Measurements from ENCODE around the gene RANBP17. TPM values are rescaled to one million over a fixed set of nuclear protein-coding genes. Genes with fewer than 3 reads are reported as not detected.
"Not testable (repeated sequence)": the region's sequence is repeated elsewhere in the genome, so short reads cannot be mapped to it uniquely, and the experiment has no call there.

The RANBP17 gene
- total RNA-seq, 1 donor from 2014 or later = 32.8 TPM

- H3K4me3 Mint-ChIP-seq (ENCODE audit: low read depth) = no peak overlapping the region
- TF ChIP-seq CTCF (IDR thresholded peaks at IDR 0.05; ENCODE audit: unreplicated experiment) = no peak
- peaks cover 12% of the 10 kb centered on the region for H3K9me3 Mint-ChIP-seq (ENCODE audit: low read depth)
- no peaks in the 10 kb centered on the region for H3K4me1 Mint-ChIP-seq (ENCODE audit: low read depth)
- no peak overlapping the region for H3K27ac Mint-ChIP-seq
- peaks cover 12% of the 10 kb centered on the region for H3K27me3 Mint-ChIP-seq
- DNase-seq (ENCODE audit: low spot score, unreplicated experiment) = no peak
- H3K36me3 Mint-ChIP-seq (ENCODE audit: insufficient read depth) = no peaks in the 10 kb centered on the region
These were observed 40.5 kb upstream of the RANBP17 start for GRCh38 chr5:170821257-170821800.

GRCh38 chr5:170826117-170826516 is 35.7 kb upstream of the RANBP17 start:
- Mint-ChIP-seq H3K27ac (no peak overlapping the region), H3K36me3 (ENCODE audit: insufficient read depth) (no peaks in the 10 kb centered on the region), H3K4me1 (ENCODE audit: low read depth) (no peaks in the 10 kb centered on the region), H3K27me3 (peaks cover 2% of the 10 kb centered on the region), H3K4me3 (ENCODE audit: low read depth) (no peak overlapping the region), H3K9me3 (ENCODE audit: low read depth) (peaks cover 21% of the 10 kb centered on the region)
- DNase-seq (ENCODE audit: low spot score, unreplicated experiment) = no peak
- no peak for TF ChIP-seq CTCF (IDR thresholded peaks at IDR 0.05; ENCODE audit: unreplicated experiment)

DNA sequence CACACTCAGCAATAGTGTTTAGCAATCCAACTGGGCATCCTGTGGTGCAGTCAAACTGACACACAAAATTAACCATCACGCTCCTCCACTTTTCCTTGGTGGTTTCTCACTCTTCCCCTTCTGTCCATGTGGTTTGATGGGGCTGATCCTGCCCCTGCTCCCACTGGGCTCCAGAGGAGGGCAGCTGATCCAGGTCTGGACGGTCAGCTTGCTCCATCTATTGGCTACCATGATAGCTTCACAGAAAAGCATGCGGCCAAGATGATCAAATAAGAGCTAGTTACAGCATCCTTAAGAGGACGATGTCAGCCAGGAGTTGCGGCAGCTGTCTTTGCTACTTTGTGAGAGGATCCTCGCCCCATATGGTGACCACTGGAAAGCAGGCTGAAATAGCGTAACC is 29.6 kb upstream of the RANBP17 start:
- Mint-ChIP-seq H3K27ac (no peak overlapping the region), H3K4me3 (ENCODE audit: low read depth) (no peak overlapping the region), H3K9me3 (ENCODE audit: low read depth) (peaks cover 7% of the 10 kb centered on the region), H3K36me3 (ENCODE audit: insufficient read depth) (no peaks in the 10 kb centered on the region), H3K4me1 (ENCODE audit: low read depth) (peaks cover 24% of the 10 kb centered on the region), H3K27me3 (peaks cover 22% of the 10 kb centered on the region)
- no peak for TF ChIP-seq CTCF (IDR thresholded peaks at IDR 0.05; ENCODE audit: unreplicated experiment)
- DNase-seq (ENCODE audit: low spot score, unreplicated experiment) = no peak

DNA sequence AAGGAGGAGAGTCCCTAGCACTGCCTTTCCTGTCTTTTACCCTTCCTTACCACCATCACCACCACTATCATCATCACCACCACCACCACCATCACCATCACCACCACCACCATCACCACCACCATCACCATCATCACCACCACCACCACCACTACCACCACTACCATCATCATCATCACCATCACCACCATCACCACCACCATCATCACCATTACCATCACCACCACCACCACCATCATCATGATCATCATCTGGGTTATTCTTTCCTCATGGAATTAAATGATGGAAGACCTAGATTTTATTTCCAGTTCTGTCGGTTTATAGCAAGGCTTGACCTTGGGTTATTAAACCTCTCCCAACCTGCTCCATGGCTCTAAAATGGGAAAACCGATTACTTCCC is 27.8 kb upstream of the RANBP17 start:
- not testable (repeated sequence) for H3K36me3 Mint-ChIP-seq (ENCODE audit: insufficient read depth); H3K9me3 Mint-ChIP-seq (ENCODE audit: low read depth); H3K27ac Mint-ChIP-seq; DNase-seq (ENCODE audit: low spot score, unreplicated experiment); H3K4me3 Mint-ChIP-seq (ENCODE audit: low read depth)
- peaks cover 32% of the 10 kb centered on the region for H3K27me3 Mint-ChIP-seq
- H3K4me1 Mint-ChIP-seq (ENCODE audit: low read depth) = peaks cover 25% of the 10 kb centered on the region

GRCh38 chr5:170836226-170836625 is 25.6 kb upstream of the RANBP17 start:
- no peak for DNase-seq (ENCODE audit: low spot score, unreplicated experiment)
- peaks cover 35% of the 10 kb centered on the region for H3K27me3 Mint-ChIP-seq
- peaks cover 4% of the 10 kb centered on the region for H3K9me3 Mint-ChIP-seq (ENCODE audit: low read depth)
- no peak overlapping the region for H3K27ac Mint-ChIP-seq
- H3K36me3 Mint-ChIP-seq (ENCODE audit: insufficient read depth) = no peaks in the 10 kb centered on the region
- no peak for TF ChIP-seq CTCF (IDR thresholded peaks at IDR 0.05; ENCODE audit: unreplicated experiment)
- H3K4me1 Mint-ChIP-seq (ENCODE audit: low read depth) = peaks cover 25% of the 10 kb centered on the region
- H3K4me3 Mint-ChIP-seq (ENCODE audit: low read depth) = no peak overlapping the region

GRCh38 chr5:170843870-170844269 is 17.9 kb upstream of the RANBP17 start:
- Mint-ChIP-seq H3K9me3 (ENCODE audit: low read depth) (peaks cover 3% of the 10 kb centered on the region), H3K4me1 (ENCODE audit: low read depth) (peaks cover 7% of the 10 kb centered on the region), H3K27me3 (peaks cover 3% of the 10 kb centered on the region)

More at GRCh38 chr5:170843870-170844269, 17.9 kb upstream of the RANBP17 start:
- Mint-ChIP-seq H3K4me3 (ENCODE audit: low read depth) (no peak overlapping the region), H3K36me3 (ENCODE audit: insufficient read depth) (no peaks in the 10 kb centered on the region), H3K27ac (no peak overlapping the region)
- DNase-seq (ENCODE audit: low spot score, unreplicated experiment) = no peak
- no peak for TF ChIP-seq CTCF (IDR thresholded peaks at IDR 0.05; ENCODE audit: unreplicated experiment)

Data from progenitor cell of endocrine pancreas (in vitro differentiated cells).